GDM1 (cell line): ENCODE measurements around the gene TOX2.

Experiments used
- DNase-seq: peaks from one replicate; lab custom pipeline; 2025; lab: John Stamatoyannopoulos, UW

TOX2 gene

GRCh38 chr20:43976547-43976946 is 61.9 kb downstream of the TOX2 start:
- no peak for DNase-seq

- DNase-seq = no peak
Observed at GRCh38 chr20:43977252-43977651, 62.6 kb downstream of the TOX2 start.

- no peak for DNase-seq
Observed at GRCh38 chr20:43977962-43978361, 63.3 kb downstream of the TOX2 start.

- no peak for DNase-seq
Observed at GRCh38 chr20:43979576-43980105, 65.0 kb downstream of the TOX2 start.

GRCh38 chr20:43981540-43981939 is 66.9 kb downstream of the TOX2 start:
- DNase-seq = no peak

GRCh38 chr20:43982016-43982415 is 67.4 kb downstream of the TOX2 start:
- no peak for DNase-seq

GRCh38 chr20:43982886-43983285 is 68.2 kb downstream of the TOX2 start:
- no peak for DNase-seq

- no peak for DNase-seq
Observed at GRCh38 chr20:43983359-43983758, 68.7 kb downstream of the TOX2 start.

- DNase-seq = no peak
Observed at GRCh38 chr20:43983904-43984361, 69.3 kb downstream of the TOX2 start.

GRCh38 chr20:43984587-43984986 is 69.9 kb downstream of the TOX2 start:
- DNase-seq = no peak

GRCh38 chr20:43985121-43985520 is 70.5 kb downstream of the TOX2 start:
- no peak for DNase-seq

GRCh38 chr20:43985608-43986316 is 71.1 kb downstream of the TOX2 start:
- DNase-seq = no peak

- no peak for DNase-seq
Observed at GRCh38 chr20:43987018-43987417, 72.4 kb downstream of the TOX2 start.

- no peak for DNase-seq
Observed at GRCh38 chr20:43987531-43987930, 72.9 kb downstream of the TOX2 start.

GRCh38 chr20:43988451-43988850 is 73.8 kb downstream of the TOX2 start:
- no peak for DNase-seq

GRCh38 chr20:43988867-43989266 is 74.2 kb downstream of the TOX2 start:
- no peak for DNase-seq

- DNase-seq = no peak
Observed at GRCh38 chr20:43991261-43991660, 76.6 kb downstream of the TOX2 start.

GRCh38 chr20:43991982-43992381 is 77.3 kb downstream of the TOX2 start:
- DNase-seq = no peak

- no peak for DNase-seq
Observed at GRCh38 chr20:43992885-43993284, 78.2 kb downstream of the TOX2 start.

GRCh38 chr20:43993560-43993959 is 78.9 kb downstream of the TOX2 start:
- no peak for DNase-seq

- no peak for DNase-seq
Observed at GRCh38 chr20:43994486-43995100, 79.9 kb downstream of the TOX2 start.

- DNase-seq = no peak
Observed at GRCh38 chr20:43995645-43996044, 81.0 kb downstream of the TOX2 start.

GRCh38 chr20:43996240-43996930 is 81.7 kb downstream of the TOX2 start:
- DNase-seq = no peak
